Activated naive CD8-positive, alpha-beta T cell treated with anti-CD3 and anti-CD28 coated beads, Interleukin-2, amount 50 U/mL, for 24 hours (primary cell): Measurements from ENCODE around the gene SUCO.

Experiments used
- ATAC-seq: fragments of 150-1000 bp; cut with Tn5 transposase; one replicate; pipeline ENCODE4 v1.10.0; 2021
- DNase-seq: peaks from one replicate; pipeline ENCODE4 v3.0.0; 2021
- H3K27ac Mint-ChIP-seq: one replicate; pipeline ENCODE4 v1.8.0; 2021; ENCODE audit warnings: mild to moderate bottlenecking, mixed read lengths
- H3K27me3 Mint-ChIP-seq: one replicate; pipeline ENCODE4 v1.8.0; 2021; ENCODE audit warnings: mixed read lengths
- H3K36me3 Mint-ChIP-seq: one replicate; pipeline ENCODE4 v1.8.0; 2021; ENCODE audit warnings: low read depth, mixed read lengths
- H3K4me1 Mint-ChIP-seq: one replicate; pipeline ENCODE4 v1.8.0; 2021; ENCODE audit warnings: mixed read lengths
- H3K4me3 Mint-ChIP-seq: one replicate; pipeline ENCODE4 v1.8.0; 2021; ENCODE audit warnings: mild to moderate bottlenecking, moderate library complexity, mixed read lengths
- H3K9me3 Mint-ChIP-seq: one replicate; pipeline ENCODE4 v1.8.0; 2021; ENCODE audit warnings: mixed read lengths

Gene SUCO

DNA sequence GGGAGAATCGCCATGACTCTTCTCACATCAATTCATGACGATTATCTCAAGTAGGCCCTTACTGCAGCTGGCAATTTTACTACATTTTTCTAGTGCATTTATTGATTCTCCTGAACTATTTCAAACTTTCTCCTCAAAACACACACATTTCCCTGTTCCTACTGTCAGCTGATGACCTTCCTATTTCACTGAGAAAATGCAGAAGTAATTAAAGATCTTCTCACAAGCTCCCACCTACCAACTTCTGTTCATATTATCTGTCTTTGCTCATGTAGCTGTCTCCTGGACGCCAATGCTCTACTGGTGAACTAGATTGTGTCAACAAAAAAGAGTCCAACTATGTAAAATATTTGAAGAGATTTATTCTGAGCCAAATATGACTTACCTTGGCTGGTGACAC, 89.6 kb downstream of the SUCO start:
- Mint-ChIP-seq H3K4me3 (no peak overlapping the region), H3K27ac (no peak overlapping the region), H3K27me3 (peaks cover 5% of the 10 kb centered on the region), H3K4me1 (peaks cover 9% of the 10 kb centered on the region), H3K36me3 (peaks cover 25% of the 10 kb centered on the region), H3K9me3 (peaks cover 33% of the 10 kb centered on the region)
- ATAC-seq (no peak), DNase-seq (no peak)

DNA sequence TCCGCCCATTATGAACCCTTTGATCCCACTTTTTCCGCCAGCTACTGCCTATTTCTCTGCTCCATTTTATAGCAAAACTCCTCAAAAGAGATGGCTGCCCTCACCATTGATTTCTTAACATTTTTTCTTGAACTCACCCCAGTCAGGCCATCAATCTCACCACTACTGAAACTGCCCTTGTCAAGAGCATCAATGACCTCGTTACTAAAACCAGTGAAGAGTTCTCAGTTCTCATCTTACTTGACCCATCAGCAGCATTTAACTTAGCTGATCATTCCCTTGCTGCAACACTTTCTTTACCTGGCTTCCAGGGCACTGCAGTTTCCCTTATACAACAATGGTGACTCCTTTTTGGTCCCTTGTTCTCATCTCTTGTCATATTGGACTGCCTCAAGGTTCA, 90.8 kb downstream of the SUCO start:
- Mint-ChIP-seq H3K27me3 (peaks cover 5% of the 10 kb centered on the region), H3K4me3 (no peak overlapping the region)

DNA sequence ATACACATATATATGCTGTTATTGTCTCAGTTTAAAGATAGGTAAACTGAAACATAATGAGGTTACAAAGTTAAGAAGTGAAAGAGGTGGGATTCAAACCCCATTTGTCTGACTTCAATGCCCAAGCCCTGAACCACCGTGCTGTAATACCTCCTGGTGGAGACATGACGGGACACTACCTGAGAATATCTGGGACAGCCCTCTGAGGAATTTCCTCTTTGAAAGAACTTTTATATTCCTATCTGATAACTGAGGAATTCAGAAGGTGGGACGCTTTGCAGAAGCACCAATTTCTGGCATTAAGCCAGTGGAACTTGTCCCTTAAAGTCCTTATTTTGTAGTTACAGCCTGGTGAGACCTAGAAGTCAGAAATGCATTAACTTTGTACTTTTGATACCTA, 93.9 kb downstream of the SUCO start:
- no peak for DNase-seq
- Mint-ChIP-seq H3K4me1 (peaks cover 51% of the 10 kb centered on the region), H3K4me3 (no peak overlapping the region), H3K9me3 (no peaks in the 10 kb centered on the region), H3K27me3 (no peaks in the 10 kb centered on the region), H3K36me3 (no peaks in the 10 kb centered on the region), H3K27ac (no peak overlapping the region)
- ATAC-seq, result no peak

More for the DNA sequence above, 90.8 kb downstream of the SUCO start:
- ATAC-seq, result no peak
- DNase-seq, result no peak
- Mint-ChIP-seq H3K4me1 (peaks cover 22% of the 10 kb centered on the region), H3K27ac (no peak overlapping the region), H3K9me3 (peaks cover 21% of the 10 kb centered on the region), H3K36me3 (peaks cover 16% of the 10 kb centered on the region)

DNA sequence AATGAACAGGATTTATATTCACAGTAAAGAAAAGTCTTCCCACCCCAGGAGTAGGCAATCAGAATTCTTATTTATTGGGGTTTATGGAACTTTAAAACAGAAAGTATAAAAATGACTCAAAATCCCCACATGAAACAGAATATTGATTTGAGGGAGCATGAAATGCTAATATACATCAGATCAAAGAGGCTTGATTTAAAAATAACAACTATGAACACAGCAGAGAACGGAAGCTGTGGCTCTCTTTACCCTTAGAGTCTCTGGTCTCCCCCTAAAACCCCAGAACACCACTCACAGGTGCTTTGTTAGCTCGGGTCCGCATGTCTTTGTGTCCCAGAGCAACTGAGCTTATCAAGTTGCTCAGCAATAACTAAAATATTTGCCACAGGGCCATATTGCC, 94.8 kb downstream of the SUCO start:
- Mint-ChIP-seq H3K4me1 (peaks cover 60% of the 10 kb centered on the region), H3K36me3 (no peaks in the 10 kb centered on the region), H3K4me3 (no peak overlapping the region), H3K9me3 (no peaks in the 10 kb centered on the region), H3K27ac (peak overlapping the region; percentile 69), H3K27me3 (no peaks in the 10 kb centered on the region)
- peak; percentile 85 for ATAC-seq
- DNase-seq, result no peak

DNA sequence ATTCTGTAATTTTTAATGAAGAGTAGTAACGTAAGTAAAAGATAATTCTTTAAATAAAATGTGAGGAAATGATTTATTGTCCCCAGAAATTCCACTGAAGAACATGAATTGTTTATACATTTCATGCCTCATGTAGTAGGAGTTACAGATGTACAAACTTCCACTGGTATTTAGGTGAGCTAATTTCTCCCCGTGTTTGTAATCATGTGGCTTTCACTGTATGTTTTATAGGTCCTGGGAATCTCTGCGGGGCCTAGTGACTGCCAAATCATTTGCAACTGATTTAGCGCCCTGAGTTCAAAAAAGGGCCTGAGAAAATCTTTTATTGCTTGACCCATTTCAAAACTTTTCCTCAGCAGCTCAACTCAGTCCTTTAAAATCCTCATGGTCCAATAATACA, 95.5 kb downstream of the SUCO start:
- H3K9me3 Mint-ChIP-seq, result no peaks in the 10 kb centered on the region
- H3K4me1 Mint-ChIP-seq, result peaks cover 62% of the 10 kb centered on the region
- H3K27ac Mint-ChIP-seq, result peak overlapping the region; percentile 69
- DNase-seq, result no peak
- no peak for ATAC-seq
- no peaks in the 10 kb centered on the region for H3K27me3 Mint-ChIP-seq
- no peak overlapping the region for H3K4me3 Mint-ChIP-seq
- H3K36me3 Mint-ChIP-seq, result no peaks in the 10 kb centered on the region

DNA sequence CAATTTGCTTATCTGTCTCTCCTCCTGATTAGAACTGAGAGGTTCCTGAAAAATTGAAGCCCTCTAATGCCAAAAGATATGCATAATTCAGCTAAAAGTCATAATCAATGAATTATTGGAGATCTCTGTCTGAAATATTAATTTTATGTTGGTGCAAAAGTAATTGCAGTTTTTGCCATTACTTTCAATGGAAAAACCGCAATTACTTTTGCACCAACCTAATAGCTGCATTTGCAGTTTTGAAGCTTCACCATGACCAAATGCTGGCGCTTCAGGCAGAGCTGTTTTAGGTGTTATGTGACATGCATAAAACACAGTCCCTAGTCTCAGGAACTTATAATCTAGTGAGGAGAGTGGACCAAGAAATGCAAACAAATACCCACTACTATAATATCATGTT, 96.2 kb downstream of the SUCO start:
- no peak for DNase-seq
- H3K27ac Mint-ChIP-seq, result peak overlapping the region; percentile 65
- H3K27me3 Mint-ChIP-seq, result no peaks in the 10 kb centered on the region
- no peaks in the 10 kb centered on the region for H3K36me3 Mint-ChIP-seq
- H3K4me3 Mint-ChIP-seq, result no peak overlapping the region
- ATAC-seq, result no peak
- H3K9me3 Mint-ChIP-seq, result no peaks in the 10 kb centered on the region
- peaks cover 58% of the 10 kb centered on the region for H3K4me1 Mint-ChIP-seq

DNA sequence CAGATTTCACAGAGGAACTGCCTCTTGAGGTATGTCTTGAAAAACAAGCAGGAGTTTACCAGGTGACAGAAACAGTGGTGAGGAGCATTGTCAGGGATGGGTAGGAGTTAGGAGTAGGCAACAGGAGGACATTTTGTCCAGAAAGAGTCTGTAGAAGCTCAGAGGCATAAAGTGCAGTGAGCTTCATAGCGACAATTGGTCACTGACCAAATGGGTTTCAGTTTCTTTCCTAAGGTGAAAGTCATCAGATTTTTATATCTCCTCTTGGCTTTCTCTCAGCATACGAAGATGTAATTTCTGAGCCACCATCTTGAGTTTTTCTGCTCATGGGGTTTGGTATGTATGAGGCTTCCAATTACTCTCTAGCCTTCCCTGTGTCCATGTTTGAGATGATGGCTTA, 96.7 kb downstream of the SUCO start:
- Mint-ChIP-seq H3K27me3 (no peaks in the 10 kb centered on the region), H3K27ac (peak overlapping the region; percentile 16), H3K9me3 (no peaks in the 10 kb centered on the region), H3K4me1 (peaks cover 58% of the 10 kb centered on the region), H3K4me3 (no peak overlapping the region), H3K36me3 (no peaks in the 10 kb centered on the region)
- ATAC-seq (no peak), DNase-seq (no peak)

DNA sequence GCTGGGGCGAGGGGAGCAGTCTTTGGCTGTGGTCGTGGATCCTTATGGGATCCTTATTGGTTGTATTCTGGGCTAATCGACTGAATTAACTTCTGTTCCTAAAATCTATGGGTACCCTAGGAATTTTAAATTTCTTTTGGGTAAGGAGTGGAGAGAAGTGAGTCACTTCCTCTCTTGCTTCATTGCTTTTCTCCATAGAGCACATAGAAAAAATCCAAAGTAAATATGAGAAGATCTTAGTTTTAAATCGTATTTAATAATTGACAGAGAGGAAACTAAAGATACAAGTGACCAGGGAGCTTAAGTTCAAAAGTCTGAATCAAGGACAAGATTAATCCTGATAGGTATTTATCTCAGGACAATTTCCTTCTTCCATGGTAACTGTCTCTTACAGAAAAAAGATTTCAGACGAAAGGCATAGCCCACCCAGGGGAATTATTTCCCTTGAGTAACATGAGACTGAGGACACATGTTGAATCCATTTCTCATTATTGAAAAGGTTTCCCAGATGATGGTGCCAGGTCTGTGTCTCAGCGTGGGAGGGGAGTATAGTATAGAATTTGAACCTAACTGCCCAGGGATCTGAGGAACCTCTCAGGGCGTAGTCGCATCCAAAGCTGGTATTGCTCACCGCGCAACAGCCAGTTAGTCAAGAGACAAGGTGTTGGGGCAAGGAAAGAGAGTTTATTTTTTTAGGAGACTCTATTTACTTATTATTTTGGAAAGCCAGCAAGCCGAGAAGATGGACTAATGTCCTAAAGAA, 97.3 kb downstream of the SUCO start:
- H3K9me3 Mint-ChIP-seq, result no peaks in the 10 kb centered on the region
- no peaks in the 10 kb centered on the region for H3K27me3 Mint-ChIP-seq
- peak overlapping the region; percentile 62 for H3K27ac Mint-ChIP-seq
- H3K36me3 Mint-ChIP-seq, result no peaks in the 10 kb centered on the region
- peaks cover 58% of the 10 kb centered on the region for H3K4me1 Mint-ChIP-seq
- ATAC-seq (no peak), DNase-seq (no peak)
- no peak overlapping the region for H3K4me3 Mint-ChIP-seq

DNA sequence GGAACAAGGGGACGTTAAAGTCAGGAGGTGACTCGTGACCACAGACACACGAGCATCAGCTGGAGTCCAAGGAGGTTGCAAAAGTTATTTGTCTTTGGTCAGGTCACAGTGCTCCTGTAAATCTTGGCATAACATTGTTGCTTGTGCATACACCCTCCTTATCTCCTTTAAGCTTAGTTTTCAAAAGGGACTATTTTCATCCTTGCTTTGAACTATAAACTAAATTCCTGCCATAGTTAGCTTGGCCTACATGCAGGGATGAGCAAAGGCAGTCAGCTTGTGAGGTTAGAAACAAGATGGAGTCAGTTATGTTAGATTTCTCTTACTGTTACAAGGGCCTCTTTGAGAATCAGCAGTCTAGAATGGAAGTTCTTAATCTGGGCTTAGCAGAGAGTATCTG, 97.9 kb downstream of the SUCO start:
- Mint-ChIP-seq H3K4me3 (no peak overlapping the region), H3K27ac (peak overlapping the region; percentile 62), H3K9me3 (no peaks in the 10 kb centered on the region), H3K36me3 (no peaks in the 10 kb centered on the region), H3K4me1 (peaks cover 58% of the 10 kb centered on the region), H3K27me3 (no peaks in the 10 kb centered on the region)
- DNase-seq (no peak), ATAC-seq (no peak)

DNA sequence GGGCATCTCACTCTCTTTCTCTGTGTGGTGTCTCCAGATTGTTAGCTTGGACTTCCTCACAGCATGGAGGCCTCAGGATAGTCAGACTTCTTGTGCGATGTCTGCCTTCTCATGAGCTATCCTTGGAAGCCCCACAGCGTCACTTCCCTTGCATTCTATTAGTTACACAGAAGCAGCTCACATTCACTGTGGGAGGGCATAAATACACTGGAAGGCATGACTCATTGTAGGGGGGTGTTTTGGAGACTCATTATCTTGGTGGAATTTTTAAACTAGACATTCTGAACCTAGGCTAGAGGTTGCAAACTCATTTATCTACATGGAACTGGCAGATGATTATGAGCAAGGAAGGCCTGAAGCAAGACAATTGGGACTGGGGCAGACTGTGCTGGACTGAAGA, 104.6 kb downstream of the SUCO start:
- peak; percentile 54 for ATAC-seq
- Mint-ChIP-seq H3K36me3 (peaks cover 8% of the 10 kb centered on the region), H3K4me1 (peaks cover 69% of the 10 kb centered on the region), H3K4me3 (peak overlapping the region; percentile 9), H3K27ac (peak overlapping the region; percentile 100), H3K9me3 (peaks cover 17% of the 10 kb centered on the region), H3K27me3 (no peaks in the 10 kb centered on the region)
- DNase-seq, result peak; percentile 49

DNA sequence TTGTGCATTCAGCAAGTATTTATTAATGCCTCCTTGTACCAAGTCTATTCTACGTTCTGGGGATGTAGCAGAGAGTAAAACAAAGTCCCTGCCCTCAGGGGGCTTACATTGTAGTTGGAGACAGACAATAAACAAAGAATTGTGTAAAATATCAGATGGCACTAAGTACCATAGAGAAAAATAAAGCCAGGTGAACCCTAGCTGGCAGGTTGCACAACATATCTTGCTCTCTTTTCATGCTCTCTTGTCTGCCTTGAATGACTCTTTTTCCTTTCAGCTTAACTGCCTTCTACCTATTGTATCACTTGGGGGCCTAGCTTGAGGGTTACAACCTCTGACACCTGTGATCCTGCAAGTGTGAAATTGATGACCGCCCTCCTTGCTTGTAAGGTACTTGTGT, 105.3 kb downstream of the SUCO start:
- H3K4me1 Mint-ChIP-seq, result peaks cover 72% of the 10 kb centered on the region
- H3K27ac Mint-ChIP-seq, result peak overlapping the region; percentile 100
- H3K4me3 Mint-ChIP-seq, result peak overlapping the region; percentile 73
- DNase-seq (no peak), ATAC-seq (peak; percentile 4)
- peaks cover 17% of the 10 kb centered on the region for H3K9me3 Mint-ChIP-seq
- H3K27me3 Mint-ChIP-seq, result no peaks in the 10 kb centered on the region
- H3K36me3 Mint-ChIP-seq, result peaks cover 8% of the 10 kb centered on the region

DNA sequence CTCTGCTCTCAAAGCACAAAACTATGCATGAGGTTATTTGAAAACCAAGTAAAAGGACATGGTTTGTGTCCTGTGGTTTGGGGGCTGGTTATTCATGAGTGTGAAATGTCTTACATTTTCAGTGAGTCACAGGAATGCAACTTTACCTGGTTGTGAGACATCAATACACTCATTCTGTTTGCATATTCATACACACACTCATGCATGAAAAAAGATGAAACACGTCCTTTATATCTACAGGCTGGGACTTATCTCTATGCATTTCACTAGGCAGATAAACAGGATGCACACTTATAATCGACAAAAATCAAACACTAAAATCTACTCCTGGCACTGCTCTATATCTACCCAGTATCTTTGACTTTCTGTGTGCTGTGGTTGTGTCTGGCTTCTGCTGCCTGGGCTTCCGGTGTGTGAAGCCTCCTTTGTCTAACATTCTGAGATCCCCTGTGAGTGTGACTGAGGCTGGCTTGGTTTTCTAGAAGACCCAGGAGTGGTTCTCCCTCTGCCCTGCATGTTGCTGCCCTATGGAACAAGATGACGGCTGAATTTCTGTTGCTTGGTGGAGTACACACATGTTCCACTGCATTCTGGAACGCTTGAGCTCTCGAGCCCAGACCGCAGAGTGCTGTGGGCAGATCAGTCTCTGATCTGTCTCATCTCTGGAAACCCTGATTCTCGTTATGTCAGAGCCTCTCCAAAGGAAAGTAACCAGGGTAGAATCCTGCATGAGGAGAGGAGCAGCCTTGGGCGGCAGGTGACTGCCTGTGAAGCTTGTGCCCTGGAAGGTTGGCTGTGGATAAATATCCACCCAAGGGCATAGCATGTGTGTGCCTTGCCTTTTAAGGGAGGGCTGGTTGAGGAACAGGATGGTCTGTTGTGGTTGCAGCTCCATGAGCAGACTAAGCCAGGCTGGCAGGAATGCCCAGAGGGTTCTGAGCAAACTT, 106.2 kb downstream of the SUCO start:
- DNase-seq (peak; percentile 75), ATAC-seq (peak; percentile 85)
- peaks cover 79% of the 10 kb centered on the region for H3K4me1 Mint-ChIP-seq

DNA sequence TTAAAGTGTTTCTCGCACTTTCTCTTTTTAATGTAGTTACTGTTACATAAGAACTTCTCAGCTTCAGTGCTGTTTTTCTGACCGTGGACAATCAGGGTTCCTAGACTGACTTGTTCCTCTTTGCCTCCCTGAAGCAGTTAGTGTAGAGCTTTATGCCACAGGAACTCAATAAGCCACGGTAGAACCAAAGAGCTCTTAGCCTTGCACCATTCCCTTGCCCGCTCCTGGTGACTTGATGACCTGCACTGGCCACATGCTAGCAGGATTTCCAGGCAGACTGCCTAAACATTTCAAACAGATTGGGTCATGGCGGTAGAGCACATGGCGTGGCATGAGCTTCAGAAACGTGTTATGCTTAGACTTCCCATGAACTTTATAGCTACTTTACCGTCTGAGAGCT, 107.2 kb downstream of the SUCO start:
- peak overlapping the region; percentile 73 for H3K4me3 Mint-ChIP-seq
- peaks cover 88% of the 10 kb centered on the region for H3K4me1 Mint-ChIP-seq
- ATAC-seq (no peak), DNase-seq (no peak)
- peaks cover 8% of the 10 kb centered on the region for H3K36me3 Mint-ChIP-seq
- H3K27ac Mint-ChIP-seq, result peak overlapping the region; percentile 100
- peaks cover 17% of the 10 kb centered on the region for H3K9me3 Mint-ChIP-seq
- no peaks in the 10 kb centered on the region for H3K27me3 Mint-ChIP-seq

More for the DNA sequence above, 106.2 kb downstream of the SUCO start:
- Mint-ChIP-seq H3K36me3 (peaks cover 8% of the 10 kb centered on the region), H3K4me3 (peak overlapping the region; percentile 73), H3K27ac (peak overlapping the region; percentile 100), H3K9me3 (peaks cover 17% of the 10 kb centered on the region), H3K27me3 (no peaks in the 10 kb centered on the region)

DNA sequence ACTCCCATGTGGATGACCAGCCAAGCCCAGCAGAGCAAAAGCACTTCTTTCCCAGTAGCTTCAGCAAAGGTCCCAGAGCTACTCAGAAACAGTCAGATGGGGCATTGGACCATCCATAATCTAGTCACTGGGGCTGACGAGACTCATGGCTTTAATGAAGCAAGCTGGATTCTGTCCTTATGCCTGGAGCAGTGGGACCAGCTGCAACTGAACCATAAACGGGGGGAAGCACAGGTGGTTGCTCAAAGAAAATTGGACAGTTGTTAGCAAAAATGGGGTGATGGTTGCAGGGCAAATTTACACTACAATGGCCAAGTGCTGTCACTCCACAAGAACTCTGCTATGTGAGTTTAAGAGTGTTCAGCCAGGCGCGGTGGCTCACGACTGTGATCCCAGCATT, 108.5 kb downstream of the SUCO start:
- Mint-ChIP-seq H3K4me1 (peaks cover 100% of the 10 kb centered on the region), H3K27me3 (no peaks in the 10 kb centered on the region), H3K36me3 (peaks cover 8% of the 10 kb centered on the region), H3K9me3 (peaks cover 14% of the 10 kb centered on the region), H3K4me3 (no peak overlapping the region), H3K27ac (peak overlapping the region; percentile 100)
- no peak for DNase-seq
- ATAC-seq, result no peak

DNA sequence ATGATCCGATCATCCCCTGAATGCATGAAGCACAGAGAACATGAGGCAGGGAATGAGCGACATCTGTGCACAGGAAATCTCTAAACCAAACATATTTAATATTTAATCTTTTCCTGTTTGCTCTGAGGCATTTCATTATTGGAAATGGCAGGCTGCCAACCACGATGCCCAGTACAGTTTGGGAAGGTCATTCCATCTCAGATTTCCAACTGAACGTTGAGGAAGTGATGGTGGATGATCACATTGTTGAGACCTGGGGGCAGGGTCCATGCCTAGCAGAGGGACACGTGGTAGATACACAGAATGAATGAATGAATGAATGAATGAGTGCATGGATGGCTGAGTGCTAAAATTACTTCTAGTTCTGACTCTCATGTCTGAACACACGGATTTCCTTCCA, 110.0 kb downstream of the SUCO start:
- DNase-seq, result no peak
- no peaks in the 10 kb centered on the region for H3K36me3 Mint-ChIP-seq
- peaks cover 4% of the 10 kb centered on the region for H3K9me3 Mint-ChIP-seq
- no peak for ATAC-seq
- peaks cover 100% of the 10 kb centered on the region for H3K4me1 Mint-ChIP-seq
- no peaks in the 10 kb centered on the region for H3K27me3 Mint-ChIP-seq
- H3K27ac Mint-ChIP-seq, result peak overlapping the region; percentile 100
- no peak overlapping the region for H3K4me3 Mint-ChIP-seq
